Lower lobe of right lung (tissue), 2 donors: Measurements from ENCODE around the gene BTRC. TPM values are rescaled to one million over a fixed set of nuclear protein-coding genes. Genes with fewer than 3 reads are reported as not detected.
"Not testable (repeated sequence)": the region's sequence is repeated elsewhere in the genome, so short reads cannot be mapped to it uniquely, and the experiment has no call there.

Source experiments
- ATAC-seq, 2 donors: fragments of 200-7000 bp; cut with Tn5 transposase; one replicate each; pipeline ENCODE4 v1.9.1; 2020 to 2022; ENCODE audit warnings: mild to moderate bottlenecking in 2 of 2, moderate library complexity in 2 of 2
- DNase-seq: peaks from one replicate; pipeline ENCODE4 v3.0.0-alpha.2; 2020
- H3K27ac ChIP-seq: fragments of 200-600 bp; one replicate; pipeline ENCODE4 v1.8.0; 2022
- H3K27me3 ChIP-seq: fragments of 200-600 bp; one replicate; pipeline ENCODE4 v1.8.0; 2022; ENCODE audit warnings: low read depth
- H3K36me3 ChIP-seq: fragments of 200-600 bp; one replicate; pipeline ENCODE4 v1.8.0; 2022; ENCODE audit warnings: mild to moderate bottlenecking
- H3K4me1 ChIP-seq: fragments of 200-600 bp; one replicate; pipeline ENCODE4 v1.8.0; 2022
- H3K4me3 ChIP-seq: fragments of 200-600 bp; one replicate; pipeline ENCODE4 v1.8.0; 2022; ENCODE audit warnings: mild to moderate bottlenecking
- H3K9me3 ChIP-seq: fragments of 200-600 bp; one replicate; pipeline ENCODE4 v1.8.0; 2022
- intact Hi-C: fragments of 100-400 bp; cut with DNase I; formaldehyde crosslinking; loops from one replicate; pipeline ENCODE4 v1.11.0; 2022
- total RNA-seq: library from RNA; stranded (reverse); fragmentation: NEBNext Ultra II Directional; extraction: Animal tissue kit (Norgen Biotek cat#: 25700); gene quantifications from one replicate; pipeline ENCODE4 v1.2.1, GENCODE V29; 2021
- TF ChIP-seq, protein P1 (sequence below): fragments of 200-600 bp; IDR thresholded peaks from one replicate; pipeline ENCODE4 v1.8.0; 2022; ENCODE audit warnings: antibody characterized with exemption, mild to moderate bottlenecking
- donor health status: DM: no; HTN: yes; CAD: no; lungs with severe emphysema.

Gene BTRC
- total RNA-seq, 1 donor from 2014 or later, result 17.3 TPM

DNA sequence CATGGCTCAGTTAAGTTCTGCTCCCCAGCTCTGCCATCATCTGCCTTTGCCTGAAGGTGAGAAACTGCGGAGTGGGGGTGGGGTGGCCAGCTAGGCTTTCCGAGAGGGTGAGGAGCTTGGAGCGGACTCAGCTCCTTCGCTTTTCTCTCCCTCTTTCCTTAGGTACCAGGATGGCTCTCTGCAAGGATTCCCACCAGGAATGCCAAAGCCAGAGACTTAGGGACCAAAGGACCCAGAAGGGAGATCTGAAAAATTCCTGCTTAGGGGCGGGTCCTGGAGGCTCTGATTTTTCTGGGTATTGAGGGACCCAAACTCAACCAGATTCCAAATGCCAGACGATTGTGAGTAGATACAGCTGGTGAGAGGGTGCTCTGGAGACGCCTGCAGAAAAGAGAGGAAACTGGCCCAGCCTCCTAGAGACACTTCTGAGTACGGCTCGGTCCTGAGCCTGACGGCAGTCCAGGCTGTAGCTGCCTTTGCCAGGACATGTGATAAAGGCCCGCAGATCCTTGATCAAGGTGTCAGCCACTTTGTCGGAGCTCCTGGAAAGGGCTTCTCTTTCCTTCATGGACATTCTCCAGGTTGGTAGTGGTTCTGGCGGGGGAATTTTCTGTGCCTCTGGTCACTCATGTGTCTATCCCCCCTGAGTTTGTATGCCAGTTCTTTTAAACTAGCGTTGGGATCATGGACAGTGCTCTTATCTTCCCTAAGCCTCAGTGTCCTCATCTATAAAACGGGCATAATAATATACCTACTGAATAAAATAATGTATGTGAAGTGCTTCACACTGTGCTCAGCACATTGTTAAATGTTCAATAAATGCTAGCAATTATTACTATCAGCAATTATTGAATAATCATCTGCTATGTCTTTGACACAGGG lies 42.5 kb upstream of the BTRC start:
- Histone ChIP-seq H3K9me3 (no peaks in the 10 kb centered on the region), H3K4me3 (no peak overlapping the region), H3K36me3 (no peaks in the 10 kb centered on the region), H3K27ac (no peak overlapping the region), H3K27me3 (peaks cover 54% of the 10 kb centered on the region), H3K4me1 (peaks cover 4% of the 10 kb centered on the region)
- no peak for DNase-seq
- TF ChIP-seq, protein P1, sequence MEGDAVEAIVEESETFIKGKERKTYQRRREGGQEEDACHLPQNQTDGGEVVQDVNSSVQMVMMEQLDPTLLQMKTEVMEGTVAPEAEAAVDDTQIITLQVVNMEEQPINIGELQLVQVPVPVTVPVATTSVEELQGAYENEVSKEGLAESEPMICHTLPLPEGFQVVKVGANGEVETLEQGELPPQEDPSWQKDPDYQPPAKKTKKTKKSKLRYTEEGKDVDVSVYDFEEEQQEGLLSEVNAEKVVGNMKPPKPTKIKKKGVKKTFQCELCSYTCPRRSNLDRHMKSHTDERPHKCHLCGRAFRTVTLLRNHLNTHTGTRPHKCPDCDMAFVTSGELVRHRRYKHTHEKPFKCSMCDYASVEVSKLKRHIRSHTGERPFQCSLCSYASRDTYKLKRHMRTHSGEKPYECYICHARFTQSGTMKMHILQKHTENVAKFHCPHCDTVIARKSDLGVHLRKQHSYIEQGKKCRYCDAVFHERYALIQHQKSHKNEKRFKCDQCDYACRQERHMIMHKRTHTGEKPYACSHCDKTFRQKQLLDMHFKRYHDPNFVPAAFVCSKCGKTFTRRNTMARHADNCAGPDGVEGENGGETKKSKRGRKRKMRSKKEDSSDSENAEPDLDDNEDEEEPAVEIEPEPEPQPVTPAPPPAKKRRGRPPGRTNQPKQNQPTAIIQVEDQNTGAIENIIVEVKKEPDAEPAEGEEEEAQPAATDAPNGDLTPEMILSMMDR, result no peak
- intact Hi-C loops, result no loop called here
- ATAC-seq, result peak in 1 of 2 donors; percentile 39

DNA sequence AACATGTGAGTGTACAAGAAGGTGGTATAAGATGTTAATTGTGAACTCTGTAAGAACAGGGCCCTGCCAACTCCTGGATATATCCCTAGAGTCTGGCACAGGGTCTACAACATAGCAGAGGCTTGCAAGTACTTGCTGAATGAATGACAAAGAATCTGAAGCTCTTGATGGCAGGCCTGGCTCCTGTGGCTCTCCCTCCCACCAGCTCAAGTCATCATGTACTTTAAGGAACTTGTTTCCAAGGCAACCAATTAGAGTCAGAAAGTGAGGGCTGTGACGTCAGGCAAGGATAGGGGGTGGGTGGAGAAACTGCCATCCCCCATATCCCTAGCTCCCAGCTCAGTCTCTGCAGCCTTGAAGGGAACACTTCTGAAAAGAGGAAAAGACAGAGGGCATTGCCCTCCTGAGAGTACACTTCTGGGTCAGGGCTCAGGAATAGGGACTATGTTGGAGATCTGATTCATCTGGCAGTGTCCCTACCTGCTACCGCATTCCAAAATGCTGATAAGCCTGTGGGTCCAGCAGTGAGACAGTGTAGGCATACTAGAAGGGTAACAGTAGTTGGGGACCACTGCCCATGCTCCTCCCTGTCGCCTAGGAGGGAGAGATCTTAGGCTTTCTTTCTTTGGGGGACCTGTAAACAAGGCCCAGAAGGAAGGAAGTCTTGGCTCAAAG lies 34.6 kb upstream of the BTRC start:
- intact Hi-C loops, result no loop called here
- no peaks in the 10 kb centered on the region for H3K4me1 ChIP-seq
- DNase-seq (no peak), ATAC-seq (no peak)
- H3K9me3 ChIP-seq, result no peaks in the 10 kb centered on the region
- no peak overlapping the region for H3K4me3 ChIP-seq
- H3K36me3 ChIP-seq, result no peaks in the 10 kb centered on the region
- H3K27me3 ChIP-seq, result peaks cover 8% of the 10 kb centered on the region
- no peak overlapping the region for H3K27ac ChIP-seq
- TF ChIP-seq, protein P1, result no peak

DNA sequence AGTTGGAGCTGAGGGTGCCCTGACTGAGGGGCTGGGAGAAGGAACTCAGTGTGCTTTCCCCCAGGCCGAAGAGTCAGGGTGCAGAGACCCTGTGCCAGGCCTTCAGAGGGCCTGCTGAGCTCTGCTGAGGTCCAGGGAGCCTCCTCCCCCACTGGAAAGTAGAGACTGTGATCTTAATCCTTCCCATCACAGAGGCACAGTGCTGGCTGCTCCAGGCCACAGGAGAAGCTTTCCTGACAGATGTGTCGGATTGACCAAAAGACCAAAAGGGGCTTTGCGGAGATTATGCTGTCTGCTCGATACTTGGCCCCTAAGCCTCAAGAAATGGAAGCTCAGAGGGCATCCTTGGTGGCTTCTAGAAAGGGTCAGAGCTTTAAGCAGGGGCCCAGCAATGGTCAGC lies 32.9 kb upstream of the BTRC start:
- Histone ChIP-seq H3K9me3 (no peaks in the 10 kb centered on the region), H3K4me1 (no peaks in the 10 kb centered on the region), H3K27ac (no peak overlapping the region), H3K4me3 (no peak overlapping the region), H3K27me3 (peaks cover 8% of the 10 kb centered on the region), H3K36me3 (no peaks in the 10 kb centered on the region)
- TF ChIP-seq, protein P1, result no peak
- intact Hi-C loops, result no loop called here
- ATAC-seq (no peak), DNase-seq (no peak)

DNA sequence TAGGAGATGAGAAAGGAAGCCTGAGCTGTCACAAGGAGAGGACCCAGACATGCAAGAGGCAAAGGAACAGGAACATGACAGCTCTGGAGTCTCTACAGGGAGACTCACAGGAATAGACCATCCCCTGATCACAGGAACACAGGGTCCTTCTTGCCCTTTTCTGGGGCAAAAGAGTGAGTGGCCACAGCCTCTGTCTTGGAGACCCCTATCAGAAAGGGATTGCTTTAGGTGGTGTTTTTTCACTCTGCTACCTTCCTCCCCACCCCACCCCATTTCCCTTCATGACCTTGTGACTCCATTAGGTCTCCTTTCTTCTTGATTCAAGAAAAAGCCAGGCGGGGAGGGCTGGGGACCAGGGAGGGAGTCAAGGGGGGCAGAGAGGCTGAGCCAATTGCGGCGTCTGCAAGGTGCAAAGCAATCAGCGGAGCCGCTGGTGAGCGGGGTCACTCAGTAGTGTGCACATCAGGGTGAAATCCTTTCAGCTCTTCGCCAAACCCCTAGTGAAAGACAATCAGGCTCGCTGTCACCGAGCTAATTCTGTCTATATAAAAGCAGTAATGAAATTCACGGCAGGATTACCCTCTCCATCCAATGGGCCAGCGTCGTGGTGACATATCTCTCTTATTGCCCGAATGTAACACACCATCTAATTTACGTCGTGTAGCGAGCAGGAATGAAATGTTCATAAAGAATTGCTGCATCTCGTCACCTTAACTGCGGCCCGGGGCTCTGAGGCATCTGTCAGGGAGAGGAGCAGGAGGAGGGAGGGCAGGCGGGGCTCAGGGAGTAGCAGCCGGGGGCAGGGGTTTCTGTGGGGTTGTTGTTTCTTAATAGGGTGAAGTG lies 31.5 kb upstream of the BTRC start:
- no peak overlapping the region for H3K27ac ChIP-seq
- DNase-seq, result no peak
- TF ChIP-seq, protein P1, result no peak
- H3K27me3 ChIP-seq, result peaks cover 8% of the 10 kb centered on the region
- no peaks in the 10 kb centered on the region for H3K4me1 ChIP-seq
- no peaks in the 10 kb centered on the region for H3K36me3 ChIP-seq
- no peaks in the 10 kb centered on the region for H3K9me3 ChIP-seq
- H3K4me3 ChIP-seq, result no peak overlapping the region
- no peak for ATAC-seq
- intact Hi-C loops, result no loop called here

DNA sequence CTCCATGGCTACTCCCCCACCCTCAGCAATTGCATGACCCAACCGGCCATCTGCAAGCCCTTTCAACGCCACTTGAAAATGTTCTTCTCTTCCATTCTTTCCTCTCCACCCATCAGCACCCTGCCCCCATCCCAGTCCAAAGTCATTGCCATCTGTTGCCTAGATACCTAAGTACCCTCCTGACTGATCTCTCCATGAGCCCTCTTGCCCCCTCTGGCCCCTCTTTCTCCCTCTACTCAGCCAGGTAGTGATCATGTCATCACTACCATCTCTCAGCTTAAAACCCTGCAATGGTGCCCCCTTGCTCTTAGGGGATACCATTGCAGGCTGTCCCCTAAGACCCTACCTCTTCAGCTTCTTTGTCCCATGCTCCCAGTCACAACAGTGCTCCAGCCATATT lies 30.5 kb upstream of the BTRC start:
- intact Hi-C loops, result no loop called here
- TF ChIP-seq, protein P1, result no peak

DNA sequence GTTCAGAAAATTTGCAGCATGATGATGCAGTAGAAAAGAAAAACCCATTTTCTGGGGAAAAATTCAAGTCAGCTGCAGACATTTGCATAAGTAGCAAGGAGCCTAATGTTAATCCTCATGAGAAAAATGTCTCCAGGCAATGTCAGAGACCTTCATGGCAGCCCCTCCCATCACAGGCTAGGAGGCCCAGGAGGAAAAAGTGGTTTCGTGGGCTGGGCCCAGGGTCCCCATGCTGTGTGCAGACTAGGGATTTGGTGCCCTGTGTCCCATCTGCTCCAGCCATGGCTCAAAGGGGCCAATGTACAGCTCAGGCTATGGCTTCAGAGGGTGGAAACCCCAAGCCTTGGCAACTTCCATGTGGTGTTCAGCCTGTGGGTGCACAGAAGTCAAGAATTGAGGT lies 26.5 kb upstream of the BTRC start:
- H3K27ac ChIP-seq, intact Hi-C loops, H3K4me1 ChIP-seq, DNase-seq, H3K27me3 ChIP-seq, ATAC-seq, H3K9me3 ChIP-seq, H3K36me3 ChIP-seq, H3K4me3 ChIP-seq: not testable (repeated sequence)

More for the DNA sequence above, 30.5 kb upstream of the BTRC start:
- Histone ChIP-seq H3K27me3 (peaks cover 8% of the 10 kb centered on the region), H3K9me3 (no peaks in the 10 kb centered on the region), H3K36me3 (no peaks in the 10 kb centered on the region), H3K27ac (no peak overlapping the region), H3K4me1 (no peaks in the 10 kb centered on the region), H3K4me3 (no peak overlapping the region)
- DNase-seq (no peak), ATAC-seq (no peak)
